ENCODE measurements around the gene INPP5K. TPM values are rescaled to one million over a fixed set of nuclear protein-coding genes. Genes with fewer than 3 reads are reported as not detected.

The INPP5K gene
- total and polyA plus RNA-seq, 2 of the 4 experiments (the other 2 are of a cell fraction), result 14.9 to 17.4 TPM

DNA sequence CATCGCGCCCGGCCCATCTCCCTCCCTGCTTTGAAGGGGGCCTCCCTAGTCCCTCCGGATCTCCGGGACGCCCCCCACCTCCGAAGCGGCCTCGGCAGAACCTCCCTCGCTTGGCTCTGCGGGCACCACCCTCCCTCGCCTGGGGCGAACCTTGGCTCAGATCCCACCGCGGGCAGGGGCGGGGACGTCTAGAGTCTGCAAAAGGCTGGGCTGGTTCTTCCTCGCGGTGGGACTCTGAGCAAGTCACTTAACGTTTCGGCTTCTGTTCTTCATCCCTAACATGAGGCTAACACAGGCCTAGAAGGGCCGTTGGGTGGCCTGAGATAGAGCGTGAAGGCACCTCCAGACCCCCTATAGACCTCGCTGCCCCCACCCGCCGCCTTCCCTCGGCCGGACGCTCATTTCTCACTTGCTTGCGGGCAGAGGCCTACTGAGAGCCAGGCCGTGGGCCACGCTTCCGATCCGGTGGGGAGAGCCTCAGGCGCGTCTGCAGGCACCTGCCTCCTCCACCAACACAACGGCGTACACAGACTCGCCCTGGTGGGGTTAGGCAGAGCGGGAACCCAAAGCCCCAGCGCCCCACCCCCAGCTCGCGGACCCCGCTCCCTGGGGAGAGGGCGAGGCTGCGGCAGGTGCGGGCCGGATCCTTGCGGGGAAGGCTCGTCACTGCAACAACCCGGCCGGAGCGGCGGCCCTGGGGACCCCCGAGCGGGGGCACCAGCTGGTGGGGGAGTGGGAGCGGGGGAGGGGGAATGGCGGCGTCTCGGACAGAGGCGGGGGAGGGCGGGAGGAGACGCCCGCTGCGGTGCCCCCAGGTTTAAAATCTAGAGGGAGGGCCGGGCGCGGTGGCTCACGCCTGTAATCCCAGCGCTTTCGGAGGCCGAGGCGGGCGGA is 29.4 kb downstream of the INPP5K start:
- Histone ChIP-seq H3K9ac (ENCODE audit: low read depth, low read length) (no peak overlapping the region), H3K4me1 (ENCODE audit: control insufficient read depth, insufficient read depth, low read length) (peaks cover 26% of the 10 kb centered on the region)
- dilution Hi-C loops (cut with HindIII; ENCODE audit: low sequenced_read_pairs, unreplicated experiment), result no loop called here
- TF ChIP-seq RAD21 (IDR thresholded peaks at IDR 0.05; ENCODE audit: low read length), result no peak
- TF ChIP-seq SMC3 (IDR thresholded peaks at IDR 0.05; ENCODE audit: low read depth, low read length), result no peak
- TF ChIP-seq CEBPB (IDR thresholded peaks at IDR 0.05; ENCODE audit: low read depth, low read length), result no peak
- TF ChIP-seq FOS (IDR thresholded peaks at IDR 0.05; ENCODE audit: low read depth, low read length), result no peak
- TF ChIP-seq CHD1 (IDR thresholded peaks at IDR 0.05; ENCODE audit: low read depth, low read length), result no peak
- TF ChIP-seq, protein P1, sequence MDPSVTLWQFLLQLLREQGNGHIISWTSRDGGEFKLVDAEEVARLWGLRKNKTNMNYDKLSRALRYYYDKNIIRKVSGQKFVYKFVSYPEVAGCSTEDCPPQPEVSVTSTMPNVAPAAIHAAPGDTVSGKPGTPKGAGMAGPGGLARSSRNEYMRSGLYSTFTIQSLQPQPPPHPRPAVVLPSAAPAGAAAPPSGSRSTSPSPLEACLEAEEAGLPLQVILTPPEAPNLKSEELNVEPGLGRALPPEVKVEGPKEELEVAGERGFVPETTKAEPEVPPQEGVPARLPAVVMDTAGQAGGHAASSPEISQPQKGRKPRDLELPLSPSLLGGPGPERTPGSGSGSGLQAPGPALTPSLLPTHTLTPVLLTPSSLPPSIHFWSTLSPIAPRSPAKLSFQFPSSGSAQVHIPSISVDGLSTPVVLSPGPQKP (IDR thresholded peaks at IDR 0.05; ENCODE audit: borderline replicate concordance, low read depth, low read length), result no peak
- TF ChIP-seq, protein P2, sequence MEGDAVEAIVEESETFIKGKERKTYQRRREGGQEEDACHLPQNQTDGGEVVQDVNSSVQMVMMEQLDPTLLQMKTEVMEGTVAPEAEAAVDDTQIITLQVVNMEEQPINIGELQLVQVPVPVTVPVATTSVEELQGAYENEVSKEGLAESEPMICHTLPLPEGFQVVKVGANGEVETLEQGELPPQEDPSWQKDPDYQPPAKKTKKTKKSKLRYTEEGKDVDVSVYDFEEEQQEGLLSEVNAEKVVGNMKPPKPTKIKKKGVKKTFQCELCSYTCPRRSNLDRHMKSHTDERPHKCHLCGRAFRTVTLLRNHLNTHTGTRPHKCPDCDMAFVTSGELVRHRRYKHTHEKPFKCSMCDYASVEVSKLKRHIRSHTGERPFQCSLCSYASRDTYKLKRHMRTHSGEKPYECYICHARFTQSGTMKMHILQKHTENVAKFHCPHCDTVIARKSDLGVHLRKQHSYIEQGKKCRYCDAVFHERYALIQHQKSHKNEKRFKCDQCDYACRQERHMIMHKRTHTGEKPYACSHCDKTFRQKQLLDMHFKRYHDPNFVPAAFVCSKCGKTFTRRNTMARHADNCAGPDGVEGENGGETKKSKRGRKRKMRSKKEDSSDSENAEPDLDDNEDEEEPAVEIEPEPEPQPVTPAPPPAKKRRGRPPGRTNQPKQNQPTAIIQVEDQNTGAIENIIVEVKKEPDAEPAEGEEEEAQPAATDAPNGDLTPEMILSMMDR (conservative IDR thresholded peaks at IDR 0.05; ENCODE audit: low read depth, low read length), result no peak
- no peak for TF ChIP-seq MXI1 (IDR thresholded peaks at IDR 0.05; ENCODE audit: borderline replicate concordance, low read depth, low read length)
- TF ChIP-seq NFE2L2 (IDR thresholded peaks at IDR 0.05; ENCODE audit: low read depth, low read length), result no peak
- TF ChIP-seq POLR2A (IDR thresholded peaks at IDR 0.05; ENCODE audit: low read depth, low read length), result no peak
- TF ChIP-seq RCOR1 (IDR thresholded peaks at IDR 0.05; ENCODE audit: insufficient replicate concordance, low read length), result no peak
- no peak for TF ChIP-seq MAZ (IDR thresholded peaks at IDR 0.05; ENCODE audit: borderline replicate concordance, low read depth, low read length)
- TF ChIP-seq RFX5 (IDR thresholded peaks at IDR 0.05; ENCODE audit: low read depth, low read length), result no peak
- no peak for TF ChIP-seq BHLHE40 (IDR thresholded peaks at IDR 0.05; ENCODE audit: low read depth, low read length)
- no peak for TF ChIP-seq MAFK (IDR thresholded peaks at IDR 0.05; ENCODE audit: low read depth, low read length)

More for the DNA sequence above, 29.4 kb downstream of the INPP5K start:
- H2BK120ac ChIP-seq (ENCODE audit: low read depth, low read length), result peak overlapping the region; percentile 58
- 0 out of 2 replicates have a peak overlapping the region, but pooled peaks have one; percentile 26 for H4K5ac ChIP-seq (ENCODE audit: low read depth, low read length)
- H3K18ac ChIP-seq (ENCODE audit: low read depth, low read length), result no peak overlapping the region; the same call in 1 of the 2 replicates
- DNase-seq, result no peak
- peaks cover 15% of the 10 kb centered on the region for H3K9me1 ChIP-seq (ENCODE audit: insufficient read depth, low read length)
- ChIA-PET CTCF (interaction anchor here (0.9 kb wide), 1 partner anchor 28 kb away, joined by 3 read pairs; no protein-coding TSS in a partner anchor), POLR2A (ENCODE audit: unreplicated experiment) (interaction anchor here (0.7 kb wide), 1 partner anchor 568 kb away, joined by 3 read pairs; the partner anchor contains the start of gene HIC1)
- no peak overlapping the region for H3K4me3 ChIP-seq (ENCODE audit: insufficient read depth, low read depth, low read length)
- H4K91ac ChIP-seq (ENCODE audit: insufficient read depth, low read depth, low read length), result peak overlapping the region; percentile 61; the same call in 1 of the 2 replicates
- ATAC-seq (ENCODE audit: low read depth), result no peak
- H3K79me1 ChIP-seq (ENCODE audit: low read depth in 1 of 2, low read length in 2 of 2), result peaks cover 25 to 70% of the 10 kb centered on the region in 2 experiments
- intact Hi-C loops (cut with micrococcal nuclease), result no loop called here
- no peak overlapping the region; the same call in 2 of the 3 replicates for H2BK15ac ChIP-seq (ENCODE audit: low read depth, low read length)
- peak overlapping the region; percentile 89 for H3K4ac ChIP-seq (ENCODE audit: low read depth, low read length)
- no peaks in the 10 kb centered on the region for H3K27me3 ChIP-seq (ENCODE audit: control insufficient read depth, insufficient read depth, low read length)
- peak overlapping the region; percentile 51 for H2AFZ ChIP-seq (replicated peaks; ENCODE audit: low read length, poor library complexity)
- peaks cover 16% of the 10 kb centered on the region for H3K36me3 ChIP-seq (ENCODE audit: control insufficient read depth, insufficient read depth, low read length)
- H3K9me3 ChIP-seq (ENCODE audit: control insufficient read depth, insufficient read depth, low read length), result no peaks in the 10 kb centered on the region
- H4K8ac ChIP-seq (ENCODE audit: low read depth in 2 of 2, low read length in 2 of 2), result peak overlapping the region; percentile 92 to 95; a peak in 3 of 4 replicates
- peak overlapping the region; percentile 82 for H2BK5ac ChIP-seq (ENCODE audit: low read depth, low read length, poor library complexity, severe bottlenecking)
- WGBS, 2 experiments (ENCODE audit: extremely low coverage in 2 of 2, insufficient read length in 1 of 2), result 40% methylated on average over 27 of the region's 74 CpGs; no CpG with 5 or more reads in 1 of the 2 experiments
- H2AK9ac ChIP-seq (replicated peaks; ENCODE audit: low read depth, low read length, poor library complexity), result peak overlapping the region; percentile 95
- peak overlapping the region; percentile 48 for H2AK5ac ChIP-seq (ENCODE audit: low read depth, low read length)
- BruUV-seq (replicated peaks), result no TSS peak
- H3K56ac ChIP-seq (ENCODE audit: extremely low read depth, insufficient read depth, low read length), result no peak overlapping the region
- H3K4me2 ChIP-seq (ENCODE audit: low read depth, low read length), result no peak overlapping the region
- H3K27ac ChIP-seq (ENCODE audit: insufficient read depth, low read length), result peak overlapping the region; percentile 84
- H3K23ac ChIP-seq (ENCODE audit: low read depth, low read length), result peak overlapping the region; percentile 23; the same call in 1 of the 2 replicates
- peak overlapping the region; percentile 53; the same call in 1 of the 2 replicates for H3K14ac ChIP-seq (replicated peaks; ENCODE audit: low read depth, low read length)
- in situ Hi-C loops (cut with MboI; ENCODE audit: low sequenced_read_pairs), result no loop called here
- no peak overlapping the region for H2BK20ac ChIP-seq (ENCODE audit: low read depth, low read length)
- H4K20me1 ChIP-seq (ENCODE audit: insufficient read depth, low read length), result peaks cover 16% of the 10 kb centered on the region

Measured in IMR-90 (cell line).